Ureter (tissue), 1 donor: ENCODE results near the gene DDX51. TPM values are rescaled to one million over a fixed set of nuclear protein-coding genes. Genes with fewer than 3 reads are reported as not detected.
"Not testable (repeated sequence)": the region's sequence is repeated elsewhere in the genome, so short reads cannot be mapped to it uniquely, and the experiment has no call there.

Experiments used
- DNase-seq: peaks from one replicate; pipeline ENCODE4 v3.0.0-alpha.2; 2020; ENCODE audit warnings: low spot score
- total RNA-seq: library from RNA; stranded (reverse); gene quantifications from one replicate; pipeline ENCODE4 v1.2.4, GENCODE V29; 2023
- donor health status: DM: yes; HTN: yes; CAD: no.

Gene DDX51
- total RNA-seq, 1 donor from 2014 or later: 28.7 TPM

- DNase-seq: no peak
Observed at GRCh38 chr12:132140918-132141841, 2.9 kb downstream of the DDX51 start.

DNA sequence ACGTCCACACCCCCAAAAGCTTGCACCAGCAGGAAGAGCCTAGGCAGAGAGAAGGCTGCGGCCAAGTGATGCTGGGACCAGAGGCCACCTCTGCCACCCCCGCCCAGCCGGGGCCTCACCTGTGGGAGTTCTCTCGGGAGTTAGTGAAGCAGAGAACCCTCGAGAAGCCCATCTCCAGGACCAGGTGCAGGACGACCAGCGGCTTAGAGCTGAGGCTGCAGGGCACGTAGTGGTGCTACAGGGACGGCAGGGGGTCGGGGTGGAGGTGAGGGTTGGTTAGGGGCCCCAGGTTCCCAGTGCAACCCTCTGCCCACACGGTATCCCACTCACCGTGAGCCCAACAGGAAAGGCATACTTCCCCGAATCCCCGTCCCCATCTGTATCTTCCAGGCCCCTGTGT, 3.6 kb downstream of the DDX51 start:
- no peak for DNase-seq

DNA sequence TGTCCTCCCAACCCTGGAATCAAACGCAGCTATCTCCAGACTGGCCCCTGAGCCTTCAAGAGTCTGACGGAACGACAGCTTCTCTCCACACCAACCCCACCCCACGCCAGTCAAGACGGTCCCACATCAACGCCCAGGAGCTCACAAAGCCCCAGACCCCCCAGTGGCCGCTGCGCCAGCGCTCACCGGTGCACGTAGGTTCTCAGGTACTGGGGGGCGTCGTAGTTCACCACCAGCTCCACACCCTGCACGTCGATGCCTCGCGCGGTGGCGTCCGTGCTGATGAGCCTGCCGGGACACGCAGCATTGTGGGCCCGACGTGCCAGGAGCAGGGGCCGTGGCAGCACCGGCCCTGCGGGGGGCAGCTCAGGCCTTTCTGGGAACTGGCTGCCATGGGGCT, 4.2 kb downstream of the DDX51 start:
- DNase-seq: no peak

- DNase-seq: no peak
Observed at GRCh38 chr12:132138941-132139871, 4.9 kb downstream of the DDX51 start.

- DNase-seq: no peak
Observed at GRCh38 chr12:132137483-132138125, 6.5 kb downstream of the DDX51 start.

- not testable (repeated sequence) for DNase-seq
Observed at GRCh38 chr12:132136226-132136625, 7.9 kb downstream of the DDX51 start.

DNA sequence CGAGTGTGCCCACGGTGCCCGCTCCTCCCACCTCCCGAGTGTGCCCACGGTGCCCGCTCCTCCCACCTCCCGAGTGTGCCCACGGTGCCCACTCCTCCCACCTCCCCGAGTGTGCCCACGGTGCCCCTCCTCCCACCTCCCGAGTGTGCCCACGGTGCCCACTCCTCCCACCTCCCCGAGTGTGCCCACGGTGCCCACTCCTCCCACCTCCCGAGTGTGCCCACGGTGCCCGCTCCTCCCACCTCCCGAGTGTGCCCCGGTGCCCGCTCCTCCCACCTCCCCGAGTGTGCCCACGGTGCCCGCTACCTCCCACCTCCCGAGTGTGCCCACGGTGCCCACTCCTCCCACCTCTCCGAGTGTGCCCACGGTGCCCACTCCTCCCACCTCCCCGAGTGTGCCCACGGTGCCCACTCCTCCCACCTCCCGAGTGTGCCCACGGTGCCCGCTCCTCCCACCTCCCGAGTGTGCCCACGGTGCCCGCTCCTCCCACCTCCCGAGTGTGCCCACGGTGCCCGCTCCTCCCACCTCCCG, 9.4 kb downstream of the DDX51 start:
- not testable (repeated sequence) for DNase-seq

GRCh38 chr12:132133952-132134652, 10.0 kb downstream of the DDX51 start:
- no peak for DNase-seq

DNA sequence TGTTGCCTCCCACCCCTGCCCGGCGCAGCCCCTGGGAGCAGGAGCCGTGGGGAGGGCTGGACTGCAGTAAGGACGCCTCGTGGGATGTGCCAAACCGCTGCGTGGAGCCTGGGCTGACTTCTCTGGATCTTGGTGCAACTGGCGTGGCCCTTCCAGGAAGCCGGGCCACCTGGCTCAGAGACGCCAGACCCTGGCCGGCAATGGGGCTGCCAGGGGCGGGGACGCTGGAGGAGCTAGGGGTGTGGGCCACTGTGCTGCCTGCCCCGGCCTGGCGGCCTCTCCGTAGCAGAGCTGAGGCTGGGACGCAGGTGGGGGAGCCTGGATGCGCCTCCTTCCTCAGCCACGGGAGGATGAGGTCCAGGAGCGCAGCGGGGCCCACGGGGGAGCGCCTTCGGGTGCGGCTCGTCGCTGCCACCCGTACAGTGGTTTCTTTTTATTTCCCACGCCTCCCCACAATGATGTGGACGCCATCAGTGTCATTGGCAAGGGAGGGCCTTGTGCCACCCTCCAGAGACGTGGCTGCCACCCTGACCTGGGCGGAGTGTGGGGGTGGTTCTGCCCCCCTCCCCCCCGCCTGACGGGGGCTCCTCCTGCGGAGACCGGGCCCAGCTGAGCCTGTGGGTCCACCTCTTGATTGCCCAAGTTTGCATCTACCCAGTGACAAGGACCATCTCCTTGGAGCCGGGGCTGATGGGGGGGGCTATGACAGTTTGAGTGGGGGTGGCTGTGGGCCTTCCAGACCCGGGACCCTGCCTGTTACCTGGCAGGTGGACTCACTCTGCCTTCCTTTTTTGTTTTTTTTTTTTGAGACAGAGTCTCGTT, 11.3 kb downstream of the DDX51 start:
- no peak for DNase-seq

DNA sequence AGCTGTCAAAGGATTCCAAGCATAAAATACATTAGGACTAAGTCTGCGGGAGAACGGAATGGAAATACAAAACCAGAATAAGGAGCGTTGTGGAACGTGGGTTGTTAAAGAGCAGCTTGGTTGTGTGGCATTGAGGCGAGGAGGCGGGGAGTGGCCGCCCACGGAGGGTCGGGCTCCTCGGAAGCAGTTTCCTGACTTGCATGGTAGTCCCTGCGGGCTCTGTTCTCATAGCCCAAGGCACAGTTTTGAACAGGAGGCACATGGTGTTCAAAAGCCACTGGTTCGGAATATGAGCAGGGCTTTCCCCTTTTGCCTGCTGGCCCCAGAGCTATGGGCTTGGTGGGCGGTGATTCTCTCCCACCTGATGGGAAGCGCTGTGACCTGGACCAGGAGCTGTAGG, 12.2 kb downstream of the DDX51 start:
- no peak for DNase-seq

GRCh38 chr12:132131229-132131628, 12.9 kb downstream of the DDX51 start:
- no peak for DNase-seq

DNA sequence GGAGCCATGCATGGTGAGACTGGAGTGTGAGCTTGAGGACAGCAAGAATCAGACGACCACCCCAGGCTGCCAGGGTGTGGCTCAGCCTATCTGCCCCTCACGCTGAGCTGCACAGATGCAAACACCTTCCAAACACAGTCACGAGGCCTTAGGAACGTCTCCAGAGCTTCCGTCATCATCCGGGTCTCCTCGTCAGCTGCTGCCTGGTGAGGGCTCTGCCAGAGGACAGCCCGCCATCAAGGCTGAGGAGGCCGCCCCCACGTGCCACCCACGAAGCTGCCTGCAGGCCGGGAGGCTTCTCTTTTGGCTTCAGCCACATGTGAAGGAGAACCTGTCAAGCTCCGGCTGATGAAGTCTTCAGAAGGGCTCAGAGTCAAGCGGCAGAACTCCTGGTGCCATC, 13.4 kb downstream of the DDX51 start:
- DNase-seq: no peak

- no peak for DNase-seq
Observed at GRCh38 chr12:132129007-132129406, 15.1 kb downstream of the DDX51 start.

GRCh38 chr12:132127041-132127440, 17.1 kb downstream of the DDX51 start:
- no peak for DNase-seq

- no peak for DNase-seq
Observed at GRCh38 chr12:132125736-132126135, 18.4 kb downstream of the DDX51 start.

- DNase-seq: no peak
Observed at GRCh38 chr12:132124766-132125425, 19.2 kb downstream of the DDX51 start.

DNA sequence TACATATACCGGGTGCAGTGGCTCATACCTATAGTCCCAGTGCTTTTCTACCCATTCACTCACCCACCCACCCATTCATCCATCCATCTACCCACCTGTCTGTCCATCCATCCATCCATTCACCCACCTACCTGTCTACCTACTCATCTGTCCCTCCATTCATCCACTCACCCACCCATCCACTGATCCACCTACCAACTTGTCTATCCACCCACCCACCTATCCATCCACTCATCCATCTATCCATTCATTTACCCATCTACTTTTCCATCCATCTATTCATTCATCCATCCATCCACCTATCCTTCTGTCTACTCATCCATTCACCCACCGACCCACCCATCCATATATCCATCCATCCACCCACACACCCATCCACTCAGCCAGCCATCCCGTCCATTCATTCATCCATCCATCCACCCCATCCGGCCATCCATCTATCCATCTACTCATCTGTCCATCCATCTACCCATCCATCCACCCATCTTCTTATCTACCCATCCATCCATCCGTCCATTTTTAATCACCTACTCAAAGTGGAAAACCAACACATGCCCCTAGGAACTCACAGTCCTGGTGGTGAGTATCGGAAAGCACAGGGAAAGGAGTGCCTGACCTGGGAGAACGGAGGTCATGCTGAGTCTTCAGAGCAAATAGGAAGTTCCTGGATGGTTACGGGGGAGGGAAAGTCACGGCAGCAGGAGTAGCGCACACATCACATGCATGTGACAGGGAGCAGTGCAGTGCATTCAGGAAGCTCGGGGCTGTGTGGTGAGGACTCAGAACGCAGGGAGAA, 20.0 kb downstream of the DDX51 start:
- DNase-seq: no peak

- DNase-seq: no peak
Observed at GRCh38 chr12:132121283-132121682, 22.8 kb downstream of the DDX51 start.

DNA sequence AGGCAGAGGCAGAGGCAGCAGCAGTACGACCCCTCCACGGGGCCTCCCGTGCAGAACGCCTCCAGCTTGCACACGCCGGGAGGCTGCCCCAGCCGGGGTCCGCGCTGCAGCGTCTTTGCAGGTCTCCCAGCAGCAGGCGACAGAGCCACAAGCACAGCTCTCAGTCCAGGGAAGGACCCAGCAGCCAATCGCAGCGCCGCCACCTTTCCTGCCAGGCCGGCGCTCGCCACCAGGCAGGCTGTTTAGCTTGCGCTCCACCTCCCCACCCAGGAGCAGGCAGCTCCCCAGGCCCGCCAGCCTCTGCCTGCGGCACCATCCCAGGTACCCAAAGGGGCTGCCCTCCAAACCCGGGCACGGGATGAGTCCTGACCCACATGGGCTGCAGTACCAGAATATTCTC, 25.2 kb downstream of the DDX51 start:
- DNase-seq: no peak
